ENCODE results near the gene GPC1.

GPC1 gene

DNA sequence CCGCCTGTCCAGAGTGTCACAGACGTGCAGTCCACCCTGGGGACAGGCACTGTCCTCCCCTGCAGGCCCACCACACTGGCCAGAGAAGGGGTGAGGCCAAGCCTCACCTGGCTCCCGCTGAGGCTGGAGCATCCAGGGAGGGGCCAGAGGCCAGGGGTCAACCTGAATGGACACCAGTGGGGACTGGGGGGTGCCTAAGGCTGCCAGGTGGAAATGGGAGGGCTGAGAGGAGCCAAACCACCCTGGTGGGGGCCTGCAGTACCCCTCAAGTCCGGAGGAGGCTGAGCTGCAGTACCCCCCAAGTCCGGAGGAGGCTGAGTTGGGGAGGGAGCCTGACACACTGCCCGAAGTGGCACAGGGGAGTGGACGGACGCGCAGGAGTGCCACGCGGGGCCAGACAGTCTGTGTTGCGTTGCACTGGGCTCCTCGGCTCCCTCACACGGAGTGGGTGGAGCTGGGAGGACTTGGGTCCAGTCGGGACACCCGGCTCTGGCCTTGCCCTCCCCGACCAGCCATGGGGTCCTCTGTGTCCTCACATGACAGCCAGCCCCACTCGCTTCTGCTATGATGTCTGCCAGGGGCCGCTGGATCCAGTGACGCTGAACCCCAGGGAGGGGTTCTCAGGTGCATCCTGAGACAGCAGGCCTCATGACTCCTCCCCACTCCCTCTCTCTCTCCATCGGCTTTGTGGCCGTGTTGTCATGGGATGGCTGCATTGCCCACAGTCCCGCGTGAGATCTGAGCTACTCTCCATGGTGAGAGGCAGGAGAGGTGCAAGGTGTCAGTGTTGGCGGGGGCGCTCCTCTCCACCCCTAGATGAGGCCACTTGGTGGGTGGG is 22.3 kb upstream of the GPC1 start:
- DNase-seq, result no peak

DNA sequence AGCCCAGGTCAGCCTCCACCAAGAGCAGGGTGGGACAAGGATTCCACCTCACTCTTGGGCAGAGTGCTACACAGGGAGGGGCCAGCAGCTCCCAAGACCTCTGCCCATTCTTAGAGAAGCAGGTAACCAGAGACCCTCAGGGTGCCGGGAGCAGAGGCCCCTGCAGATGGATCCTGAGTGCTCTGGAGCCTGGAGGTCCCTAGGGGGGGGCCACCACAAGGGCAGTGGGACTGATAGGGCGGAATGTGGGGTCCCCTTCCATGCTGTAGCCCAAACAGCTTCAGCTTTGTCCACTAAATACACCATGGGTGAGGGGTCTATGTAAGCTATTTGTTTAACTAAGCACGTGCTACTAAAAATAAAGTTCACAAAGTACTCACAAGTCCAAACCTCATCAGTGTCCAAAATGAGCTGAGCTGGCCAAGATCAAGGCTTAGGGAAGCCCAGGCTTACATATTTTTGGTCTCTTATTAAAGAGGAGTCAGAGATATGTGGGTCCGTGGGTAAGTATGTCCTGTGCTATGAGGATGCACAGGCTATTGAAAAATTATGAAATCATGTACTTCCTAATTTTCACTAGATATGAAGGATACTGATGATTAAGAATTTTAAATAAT is 21.5 kb upstream of the GPC1 start:
- no peak for DNase-seq

DNA sequence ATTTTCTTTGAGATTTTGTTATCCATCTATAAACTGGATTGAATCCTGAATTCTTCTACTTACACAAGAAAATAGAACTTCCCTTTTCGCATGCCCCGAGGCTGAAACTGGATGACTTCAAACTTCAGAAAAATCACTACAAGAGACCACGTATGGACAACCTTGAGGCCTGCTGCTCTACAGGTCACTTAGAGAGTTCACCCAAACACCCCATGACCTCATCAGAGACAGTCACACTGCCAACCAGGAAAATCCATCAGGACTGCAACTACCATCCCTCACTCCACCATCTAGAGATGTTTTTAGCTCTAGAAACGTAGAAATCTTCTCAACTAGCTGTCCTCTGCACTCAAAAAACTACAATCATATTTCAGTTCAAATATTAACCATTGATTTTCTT is 18.6 kb upstream of the GPC1 start:
- DNase-seq, result no peak

DNA sequence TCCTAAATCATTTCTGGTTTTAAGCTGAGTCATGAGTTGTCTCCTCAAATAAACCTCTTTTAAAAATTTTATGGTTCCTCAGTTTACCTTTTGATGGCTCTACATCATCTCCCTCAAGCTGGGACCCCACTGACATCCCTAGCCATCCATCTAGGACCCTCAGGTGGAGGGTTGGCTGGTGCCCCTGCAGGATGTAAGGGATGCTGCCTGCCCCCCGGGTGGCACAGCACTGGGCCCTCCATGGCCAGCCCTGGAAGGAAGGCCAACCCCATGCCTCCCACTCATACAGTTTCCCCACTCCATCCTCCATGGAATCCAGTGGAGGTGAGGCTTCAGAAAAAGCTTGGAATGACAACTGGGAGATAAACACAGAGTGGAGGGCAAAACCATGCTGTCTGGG is 17.2 kb upstream of the GPC1 start:
- DNase-seq, result no peak

DNA sequence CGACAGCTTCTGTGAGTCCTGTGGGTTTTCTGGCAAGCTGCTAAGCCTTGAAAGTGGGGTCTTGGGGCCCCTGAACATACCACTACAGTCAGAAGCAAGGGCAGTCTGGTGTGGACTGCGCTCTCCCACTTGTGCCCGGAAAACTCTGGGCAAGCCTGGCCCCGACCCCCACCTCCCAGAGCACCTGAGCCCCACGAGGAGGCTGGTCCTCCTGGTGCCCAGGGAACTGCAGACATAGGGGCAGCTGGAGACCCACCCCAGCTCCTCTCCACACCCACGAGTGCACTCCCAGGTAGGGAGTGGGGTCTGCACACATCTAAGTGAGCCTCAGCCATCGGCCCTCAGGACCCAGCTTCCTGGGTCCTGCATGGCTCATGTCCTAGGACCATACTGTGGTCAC is 16.2 kb upstream of the GPC1 start:
- no peak for DNase-seq

DNA sequence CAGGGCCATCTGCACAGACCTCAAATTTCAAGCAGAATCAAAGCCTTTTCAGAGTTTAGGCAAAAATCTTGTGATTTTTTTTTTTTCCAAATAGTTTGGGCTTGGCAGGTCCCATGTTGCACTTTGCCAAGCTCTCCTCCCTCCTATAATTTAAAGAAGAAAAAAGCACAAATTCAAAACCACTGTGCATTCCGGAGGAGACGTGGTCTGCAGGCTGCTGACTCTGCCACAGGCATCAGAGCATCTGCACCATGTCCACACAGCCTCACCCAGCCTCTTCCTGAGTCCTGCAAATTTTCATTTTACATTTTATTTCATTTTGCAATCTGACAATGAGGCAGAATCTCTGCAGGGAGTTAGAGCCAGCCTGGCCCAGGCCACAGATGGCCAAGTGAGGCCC is 15.7 kb upstream of the GPC1 start:
- DNase-seq, result no peak

DNA sequence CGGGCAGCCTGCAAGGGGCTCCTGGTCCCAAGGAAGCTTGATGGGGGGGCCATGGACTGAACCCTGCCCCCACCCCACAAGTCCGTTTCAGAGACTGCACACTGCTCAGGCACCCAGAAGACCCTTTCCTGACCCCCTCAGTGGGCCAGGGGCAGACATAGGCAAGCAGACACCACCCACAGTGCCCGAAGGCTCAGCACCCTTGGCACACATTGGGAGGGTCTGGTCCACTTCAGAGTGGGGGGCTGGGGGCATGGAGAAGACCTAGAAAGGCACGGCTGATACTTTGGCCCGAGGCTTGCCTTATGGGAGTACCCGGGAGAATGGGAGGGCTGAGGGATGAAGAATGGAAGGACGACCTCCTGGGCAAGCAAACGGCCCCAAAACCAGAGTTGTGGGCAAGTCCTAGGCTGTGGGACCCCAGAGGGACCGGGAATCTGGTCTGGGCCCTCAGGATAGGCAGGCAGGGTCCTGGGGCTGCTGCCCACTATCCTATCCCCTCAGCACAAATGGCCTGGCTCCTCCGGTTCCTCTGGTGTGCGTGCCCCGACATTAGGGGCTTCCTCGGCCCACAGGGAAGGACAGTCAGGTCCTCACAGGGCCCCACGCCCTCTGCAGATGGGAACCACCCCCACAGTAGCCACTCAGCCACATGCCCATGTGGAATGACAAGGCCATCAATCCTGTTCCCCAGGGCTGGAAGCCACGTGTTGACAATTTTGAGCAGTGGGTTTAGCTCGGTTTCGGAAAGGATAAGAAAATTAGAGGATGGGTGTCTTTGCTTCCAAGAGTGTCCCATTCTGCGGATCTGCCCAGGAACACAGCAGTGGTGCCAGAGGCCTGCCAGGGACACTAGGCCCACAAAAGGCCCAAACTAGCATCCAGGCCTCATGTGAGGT is 15.0 kb upstream of the GPC1 start:
- no peak for DNase-seq

DNA sequence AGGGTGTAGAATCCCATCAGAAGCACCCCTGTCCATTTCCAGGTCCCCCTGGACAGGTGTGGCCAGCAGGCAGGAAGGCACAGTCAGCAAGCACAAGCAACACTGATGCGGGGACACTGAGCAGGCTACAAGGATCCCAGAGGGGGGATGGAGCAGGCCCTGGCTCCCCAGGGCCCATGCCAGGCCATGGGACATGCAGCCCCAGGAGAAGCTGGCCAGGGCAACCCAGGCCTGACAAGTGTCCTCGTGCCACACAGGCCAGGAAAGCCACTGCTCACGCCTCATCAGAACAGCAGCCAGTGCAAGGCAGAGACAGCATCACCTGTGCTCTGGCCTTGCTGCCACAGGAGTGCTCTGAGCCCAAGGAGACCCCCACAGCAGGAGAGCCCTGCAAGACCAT is 14.1 kb upstream of the GPC1 start:
- no peak for DNase-seq

DNA sequence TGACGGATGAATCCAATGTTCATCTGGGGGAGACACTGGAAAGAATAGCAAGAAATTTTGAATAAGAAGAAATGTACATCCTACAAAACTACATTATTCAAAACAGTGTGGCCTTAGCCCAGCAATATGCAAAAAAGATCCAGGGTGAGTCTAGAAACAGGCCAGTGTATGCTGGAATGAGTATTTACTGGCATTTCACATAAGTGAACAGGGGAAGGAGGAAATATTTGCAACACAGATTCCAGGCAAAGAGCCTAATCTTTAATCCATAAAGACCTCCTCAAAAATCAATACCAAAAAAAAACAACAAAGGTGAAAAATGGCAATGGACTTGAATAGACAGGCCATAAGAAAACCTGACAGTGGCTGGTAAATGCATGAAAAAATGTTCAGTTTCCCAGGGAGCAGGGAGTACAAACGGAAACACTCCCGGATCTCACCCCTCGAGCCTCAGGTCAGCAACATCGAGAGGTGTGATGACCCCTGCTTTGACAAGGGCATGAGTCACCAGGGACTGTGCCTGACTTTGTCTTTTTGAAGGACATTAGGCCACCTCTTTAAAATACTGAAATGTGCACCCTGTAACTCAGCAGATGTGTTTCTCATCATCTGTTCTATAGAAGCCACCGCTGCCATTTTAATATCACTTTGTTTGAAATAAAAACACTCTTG is 12.7 kb upstream of the GPC1 start:
- DNase-seq, result no peak

DNA sequence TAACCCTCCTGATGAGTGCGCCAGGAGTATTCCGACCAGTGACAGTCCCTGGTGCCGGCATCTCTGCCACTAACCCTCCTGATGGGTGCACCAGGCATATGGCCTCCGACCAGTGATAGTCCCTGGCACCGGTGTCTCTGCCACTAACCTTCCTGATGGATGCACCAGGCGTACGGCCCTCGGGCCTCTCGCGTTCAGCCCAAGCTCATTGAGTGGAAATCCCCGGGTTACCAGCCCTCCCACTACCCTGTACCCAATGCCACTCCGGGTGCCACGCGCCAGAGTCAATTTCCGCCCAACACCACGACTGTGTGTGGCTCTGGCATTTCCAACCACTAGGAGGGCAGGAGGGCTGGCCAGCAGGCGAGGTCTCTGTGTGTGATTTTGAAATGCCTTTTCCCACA is 11.7 kb upstream of the GPC1 start:
- DNase-seq, result no peak

DNA sequence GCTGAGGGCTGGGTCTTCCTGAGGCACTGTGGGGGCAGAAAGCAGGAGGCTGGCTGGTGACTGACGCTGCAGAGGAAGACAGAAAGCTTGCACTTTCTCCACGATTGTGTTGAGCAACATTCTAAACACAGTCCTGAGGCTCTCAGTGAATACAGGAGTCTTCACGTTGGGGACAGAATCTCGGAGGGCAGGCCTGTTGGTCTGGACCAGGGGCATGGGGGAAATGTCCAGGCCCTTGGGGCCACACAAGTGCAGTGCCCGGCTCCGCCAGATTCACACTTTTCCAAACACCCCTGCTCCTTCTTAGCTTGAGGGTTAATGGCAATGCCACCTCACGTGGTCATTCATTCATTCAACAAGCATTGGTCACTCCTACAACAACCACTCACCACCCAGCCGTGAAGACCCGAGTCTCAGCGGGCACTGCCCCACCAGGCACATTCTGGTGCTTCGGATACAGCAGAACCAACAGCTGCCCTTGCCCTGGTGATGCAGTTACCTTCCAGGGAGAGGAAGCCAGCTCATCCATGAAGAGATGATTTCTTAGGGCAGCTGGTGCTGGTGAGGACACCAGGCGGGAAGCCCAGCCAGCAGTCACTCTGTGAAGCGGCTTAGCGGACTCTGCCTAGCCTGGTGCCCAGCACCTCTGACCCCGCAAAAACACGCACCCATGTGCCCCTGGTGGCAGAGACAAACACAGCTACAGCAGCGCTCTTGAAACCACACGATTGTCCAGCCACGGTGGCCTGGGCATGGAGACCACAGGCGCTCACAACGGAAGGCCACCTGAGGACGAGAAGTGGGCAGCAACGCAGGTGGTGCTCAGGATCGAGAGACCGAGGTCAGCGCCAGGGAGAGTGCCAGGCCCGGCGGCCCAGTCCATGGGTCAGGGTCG is 10.9 kb upstream of the GPC1 start:
- DNase-seq, result no peak

DNA sequence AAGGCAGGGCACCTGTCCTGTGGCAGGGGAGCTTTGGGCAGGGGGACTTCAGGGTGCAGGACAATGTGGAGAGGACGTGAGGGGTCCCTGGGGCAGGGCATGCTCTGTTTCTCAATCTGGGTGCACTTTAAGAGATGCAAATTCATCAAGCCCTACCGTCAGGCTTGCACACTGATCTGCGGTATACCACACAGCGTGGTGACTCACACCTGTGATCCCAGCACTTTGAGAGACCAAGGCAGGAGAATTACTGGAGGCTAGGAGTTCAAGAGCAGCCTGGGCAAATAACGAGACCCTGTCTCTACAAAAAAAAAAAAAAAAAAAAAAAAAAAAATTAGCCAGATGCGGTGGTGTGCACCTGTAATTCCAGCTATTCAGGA is 10.2 kb upstream of the GPC1 start:
- no peak for DNase-seq

DNA sequence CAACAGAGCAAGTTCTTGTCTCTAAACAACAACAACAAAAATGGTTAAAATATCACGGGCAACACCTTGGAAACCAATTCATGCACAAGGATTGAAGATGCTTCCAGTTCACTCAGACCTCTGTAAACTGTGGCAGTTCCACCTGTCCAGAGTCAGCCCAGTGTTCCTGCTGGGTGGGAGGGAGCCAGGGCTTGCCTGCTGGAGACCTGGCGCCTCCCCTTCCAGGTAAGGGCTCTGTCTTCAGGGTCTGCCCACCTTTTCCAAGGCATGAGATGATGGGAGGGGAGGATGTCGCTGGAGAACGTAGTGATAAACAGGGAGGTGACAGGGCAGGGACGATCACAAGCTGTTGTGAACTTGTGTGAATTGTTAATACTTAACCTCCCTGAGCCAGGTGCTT is 9.8 kb upstream of the GPC1 start:
- no peak for DNase-seq

DNA sequence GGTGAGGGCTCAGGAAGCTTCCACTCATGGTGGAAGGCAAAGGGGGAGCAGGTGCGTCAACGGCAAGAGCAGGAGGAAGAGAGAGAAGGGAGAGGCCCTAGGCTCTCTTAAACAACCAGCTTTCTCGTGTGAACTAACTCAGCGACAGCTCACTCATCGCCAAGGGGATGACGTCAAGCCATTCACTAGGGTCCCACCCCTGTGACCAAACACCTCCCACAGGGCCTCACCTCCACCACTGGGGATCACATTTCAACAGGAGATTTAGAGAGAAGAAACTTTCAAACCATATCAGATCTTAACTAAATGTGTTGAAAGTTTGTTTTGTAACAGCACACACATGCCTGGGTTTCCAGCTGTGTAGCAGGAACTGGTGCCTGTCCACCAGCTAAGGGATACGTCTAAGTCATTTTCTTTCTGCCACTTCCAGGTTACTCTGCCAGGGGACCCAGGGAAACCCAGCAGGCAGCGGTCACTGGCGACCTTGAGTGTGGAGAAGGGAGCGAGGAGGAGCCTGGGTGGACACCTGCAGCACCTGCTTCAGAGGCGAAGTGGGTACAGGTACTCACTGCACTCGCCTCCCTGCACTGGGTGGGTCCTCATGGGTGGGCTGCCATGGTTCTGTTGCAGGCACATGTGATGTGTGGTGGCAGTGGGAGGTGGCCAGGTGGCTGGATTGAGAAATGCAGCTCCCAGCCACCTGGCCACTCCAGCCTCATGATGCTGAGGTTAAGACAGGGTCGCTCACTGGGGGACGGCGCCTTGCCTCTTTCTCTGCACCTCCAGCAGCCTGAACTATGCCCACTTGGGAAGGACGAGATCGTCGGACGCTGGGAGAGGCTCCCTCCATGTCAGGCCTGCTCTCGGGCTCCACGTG is 8.4 kb upstream of the GPC1 start:
- DNase-seq, result no peak

DNA sequence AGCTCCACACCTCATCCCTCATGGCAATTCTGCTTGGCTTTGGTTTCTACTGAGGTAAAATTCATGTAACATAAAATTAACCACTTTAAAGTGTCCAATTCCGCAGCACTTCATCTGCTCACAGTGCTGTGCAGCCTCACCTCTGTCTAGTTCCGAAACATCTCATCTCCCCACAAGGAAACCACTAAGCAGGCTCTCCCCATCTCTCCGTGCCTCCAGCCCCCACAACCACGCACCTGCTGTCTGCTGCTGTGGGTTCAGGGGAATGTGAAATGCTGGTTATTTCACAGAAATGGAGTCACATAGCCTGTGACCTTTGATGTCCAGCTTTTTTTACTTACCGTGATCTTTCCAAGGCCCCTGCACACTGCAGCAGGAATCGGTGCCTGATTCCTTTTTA is 7.7 kb upstream of the GPC1 start:
- no peak for DNase-seq

DNA sequence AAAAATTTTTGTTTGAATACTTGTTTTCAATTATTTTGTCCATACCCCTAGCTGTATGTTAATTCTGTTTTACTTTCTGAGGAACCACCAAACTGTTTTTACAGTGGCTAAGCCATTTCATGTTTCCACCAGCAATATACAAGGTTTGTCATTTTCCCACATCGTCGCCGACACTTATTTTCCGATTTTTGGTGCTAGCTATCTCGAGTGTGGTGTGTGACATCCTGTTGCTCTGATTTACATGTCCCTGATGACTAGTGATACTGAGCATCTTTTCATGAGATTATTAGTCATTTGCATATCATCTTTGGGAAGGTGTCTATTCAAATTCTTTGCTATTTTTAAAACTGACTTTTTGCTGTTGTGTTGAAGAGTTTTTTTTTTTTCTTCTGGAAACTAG is 7.2 kb upstream of the GPC1 start:
- no peak for DNase-seq

DNA sequence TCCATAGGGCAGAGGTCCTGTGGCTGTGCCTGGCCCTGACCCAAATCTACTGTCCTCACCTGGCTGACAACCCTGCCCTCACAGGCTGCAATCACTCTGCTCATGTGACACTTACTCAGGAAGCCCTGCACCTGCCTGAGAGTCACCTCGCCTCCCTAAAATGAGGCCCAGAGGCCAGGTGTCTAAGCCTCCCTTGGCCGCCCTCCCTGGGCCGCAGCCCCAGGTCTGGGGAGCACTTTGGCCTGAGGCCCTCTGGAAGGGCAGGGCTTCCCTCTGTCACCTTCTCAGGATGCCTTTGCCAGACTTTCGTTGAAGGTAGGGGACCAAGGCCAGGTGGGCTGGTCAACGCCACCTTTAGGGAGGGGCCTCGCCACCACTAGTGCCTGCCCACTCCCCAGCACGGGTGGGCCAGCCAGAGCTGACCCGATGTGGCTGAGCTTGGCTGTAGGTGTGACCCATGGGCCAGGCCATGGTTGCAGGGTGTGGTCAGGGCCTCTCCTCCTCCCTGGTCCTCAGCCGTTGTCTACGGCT is 6.1 kb upstream of the GPC1 start:
- no peak for DNase-seq

DNA sequence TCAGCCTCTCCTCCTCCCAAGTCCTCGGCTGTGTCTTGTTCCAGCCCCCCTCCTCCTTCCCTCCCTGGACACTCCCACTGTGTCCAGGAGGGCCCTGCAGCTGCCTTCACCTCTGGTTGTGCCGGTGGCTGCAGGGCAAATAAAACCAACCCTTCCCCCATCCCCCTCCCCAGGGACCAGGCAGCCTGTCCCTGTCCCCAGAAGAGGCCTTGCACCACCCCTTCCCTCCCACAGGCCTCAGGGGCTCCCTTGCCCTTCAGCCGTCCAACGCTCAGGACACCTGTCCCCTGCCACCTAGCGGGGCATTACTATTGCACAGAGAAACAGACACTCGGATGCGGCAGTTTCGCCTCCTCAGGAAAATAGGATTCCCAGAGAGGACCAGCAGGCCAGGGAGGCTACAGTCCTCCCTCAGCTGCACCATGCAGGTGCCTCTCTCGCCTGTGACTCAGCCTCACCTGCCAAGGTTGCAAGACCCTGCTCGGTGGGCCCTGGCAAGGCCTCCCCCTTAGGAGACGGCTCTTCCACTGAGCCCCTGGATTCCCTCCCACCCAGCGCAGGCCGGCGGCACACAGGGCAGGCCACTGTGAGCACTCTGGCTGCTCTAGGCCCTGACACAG is 5.5 kb upstream of the GPC1 start:
- no peak for DNase-seq

DNA sequence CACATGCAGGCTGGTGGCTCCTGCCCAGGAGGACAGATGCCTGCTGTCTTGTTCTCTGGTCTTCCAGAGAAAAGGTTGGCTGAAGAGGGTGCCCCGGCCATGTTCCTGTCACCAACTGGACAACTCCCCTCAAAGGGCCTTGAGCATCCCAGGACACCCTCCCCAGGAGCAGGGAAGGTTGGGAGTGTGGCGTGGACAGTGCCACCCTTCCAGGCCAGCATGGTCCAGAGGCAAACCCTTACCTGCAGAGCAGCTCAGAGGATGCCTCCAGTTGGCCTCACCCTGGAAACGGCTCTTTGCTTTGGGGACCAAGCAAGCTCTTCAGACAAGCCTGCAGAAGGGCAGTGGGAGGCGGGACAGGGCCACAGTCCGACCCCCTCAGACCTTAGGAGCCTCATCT is 4.9 kb upstream of the GPC1 start:
- DNase-seq, result no peak

DNA sequence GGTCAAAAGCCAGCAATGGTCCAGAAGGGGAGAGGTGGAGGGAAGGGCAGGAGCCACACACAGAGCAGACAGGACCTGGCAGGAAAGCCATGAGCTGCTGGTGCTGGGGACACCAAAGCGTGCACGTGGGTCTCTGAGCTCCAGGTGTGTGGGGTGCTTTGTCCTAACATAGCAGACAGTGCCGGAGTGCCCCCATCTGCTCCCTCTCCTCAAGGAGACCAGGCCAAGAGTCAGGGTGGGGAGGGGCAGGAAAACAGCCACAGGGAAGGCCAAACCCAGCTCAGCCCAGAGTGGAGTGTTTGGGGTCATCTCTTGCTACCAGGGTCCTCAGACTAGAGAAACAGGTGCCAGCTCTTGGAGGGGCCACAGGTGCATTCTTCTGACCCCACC is 4.2 kb upstream of the GPC1 start:
- DNase-seq, result no peak

Measured in NCI-H510A treated with DMSO at 0.1 percent for 48 hours (cell line).